Right ventricle myocardium superior (tissue), 1 donor: ENCODE measurements around the gene IQCH. TPM values are rescaled to one million over a fixed set of nuclear protein-coding genes. Genes with fewer than 3 reads are reported as not detected.

ENCODE experiments used
- ATAC-seq: fragments of 200-7000 bp; cut with Tn5 transposase; one replicate; pipeline ENCODE4 v1.9.1; 2020; ENCODE audit warnings: mild to moderate bottlenecking; ENCODE audit not compliant: poor library complexity
- DNase-seq: peaks from one replicate; pipeline ENCODE4 v3.0.0-alpha.2; 2020
- intact Hi-C: fragments of 100-400 bp; cut with DNase I; formaldehyde crosslinking; loops from one replicate; pipeline ENCODE4 v1.11.2; 2022
- total RNA-seq: library from RNA; stranded (reverse); fragmentation: NEBNext Ultra II Directional; extraction: Animal tissue kit (Norgen Biotek cat#: 25700); gene quantifications from one replicate; pipeline ENCODE4 v1.2.1, GENCODE V29; 2021
- donor health status: DM: no; HTN: yes; CAD: no; lungs with severe emphysema.

The IQCH gene
- total RNA-seq, 1 donor from 2014 or later = 1.6 TPM

GRCh38 chr15:67372986-67373675 is 118.5 kb downstream of the IQCH start:
- intact Hi-C loops = no loop called here
- DNase-seq = no peak
- no peak for ATAC-seq

GRCh38 chr15:67373971-67374370 is 119.4 kb downstream of the IQCH start:
- intact Hi-C loops = no loop called here
- no peak for DNase-seq
- ATAC-seq = no peak

DNA sequence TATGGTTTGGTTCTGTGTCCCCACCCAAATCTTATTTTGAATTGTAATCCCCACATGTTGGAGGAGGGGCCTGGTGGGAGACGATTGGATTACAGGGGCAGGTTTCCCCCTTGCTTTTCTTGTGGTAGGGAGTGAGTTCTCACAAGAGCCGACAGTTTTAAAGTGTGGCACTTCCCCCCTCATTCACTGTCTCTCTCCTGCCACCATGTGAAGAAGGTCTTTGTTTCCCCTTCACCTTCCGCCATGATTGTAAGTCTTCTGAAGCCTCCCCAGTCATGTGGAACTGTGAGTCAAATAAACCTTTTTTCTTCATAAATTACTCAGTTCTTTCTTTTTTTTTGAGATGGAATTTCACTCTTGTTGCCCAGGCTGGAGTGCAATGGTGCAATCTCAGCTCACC is 124.9 kb downstream of the IQCH start:
- ATAC-seq = no peak
- intact Hi-C loops = no loop called here
- DNase-seq = no peak

GRCh38 chr15:67380921-67381320 is 126.3 kb downstream of the IQCH start:
- no peak for ATAC-seq
- intact Hi-C loops = no loop called here
- DNase-seq = no peak

DNA sequence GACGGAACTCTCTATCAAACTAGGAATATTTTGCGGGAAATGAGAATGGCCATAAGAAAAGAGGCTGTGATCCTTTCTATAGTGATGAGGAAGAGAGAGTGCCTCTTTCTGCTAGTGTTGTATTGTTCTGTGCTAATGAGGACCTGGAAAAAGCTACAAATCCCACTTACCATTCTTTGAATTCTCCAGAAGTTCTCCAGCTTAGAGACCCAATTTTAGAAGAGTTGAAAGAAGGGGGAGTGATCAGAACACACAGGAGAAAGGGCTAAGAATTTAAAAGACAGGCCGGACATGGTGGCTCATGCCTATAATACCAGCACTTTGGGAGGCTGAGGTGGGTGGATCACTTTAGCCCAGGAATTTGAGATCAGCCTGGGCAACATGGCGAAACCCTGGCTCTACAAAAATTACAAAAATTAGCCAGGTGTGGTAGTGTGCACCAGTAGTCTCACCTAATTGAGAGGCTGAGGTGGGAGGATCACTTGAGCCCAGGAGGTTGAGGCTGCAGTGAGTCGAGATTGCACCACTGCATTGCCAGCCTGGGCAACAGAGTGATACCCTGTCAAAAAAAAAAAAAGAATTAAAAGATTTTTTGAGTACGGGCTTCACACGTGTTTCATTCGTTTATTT is 126.9 kb downstream of the IQCH start:
- DNase-seq (no peak), ATAC-seq (no peak)
- intact Hi-C loops = no loop called here

- no peak for ATAC-seq
- intact Hi-C loops = no loop called here
Measured at GRCh38 chr15:67382723-67383122, 128.1 kb downstream of the IQCH start.

GRCh38 chr15:67383899-67384298 is 129.3 kb downstream of the IQCH start:
- DNase-seq (no peak), ATAC-seq (no peak)
- intact Hi-C loops = no loop called here

More at GRCh38 chr15:67382723-67383122, 128.1 kb downstream of the IQCH start:
- DNase-seq = no peak

- ATAC-seq (no peak), DNase-seq (no peak)
- intact Hi-C loops = no loop called here
Measured at GRCh38 chr15:67384761-67385160, 130.2 kb downstream of the IQCH start.

DNA sequence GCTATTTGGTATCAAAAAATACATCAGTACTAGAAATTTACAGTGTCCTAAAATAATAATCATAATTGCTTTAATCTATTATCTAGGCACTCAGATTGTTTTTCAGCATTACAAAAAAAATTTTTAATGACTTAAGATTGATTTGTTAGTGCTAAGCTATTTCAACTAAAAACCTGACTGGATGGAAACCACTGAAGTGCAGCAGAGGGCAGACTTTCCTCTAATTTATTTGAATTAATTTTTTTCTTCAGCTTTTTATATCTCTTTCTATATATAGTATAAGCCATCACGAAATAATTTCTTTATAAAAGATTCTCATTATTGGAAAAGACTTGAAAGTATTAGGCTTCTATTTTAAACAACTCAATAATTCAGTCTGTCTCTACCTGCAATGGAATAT is 131.4 kb downstream of the IQCH start:
- ATAC-seq (no peak), DNase-seq (no peak)
- intact Hi-C loops = no loop called here

DNA sequence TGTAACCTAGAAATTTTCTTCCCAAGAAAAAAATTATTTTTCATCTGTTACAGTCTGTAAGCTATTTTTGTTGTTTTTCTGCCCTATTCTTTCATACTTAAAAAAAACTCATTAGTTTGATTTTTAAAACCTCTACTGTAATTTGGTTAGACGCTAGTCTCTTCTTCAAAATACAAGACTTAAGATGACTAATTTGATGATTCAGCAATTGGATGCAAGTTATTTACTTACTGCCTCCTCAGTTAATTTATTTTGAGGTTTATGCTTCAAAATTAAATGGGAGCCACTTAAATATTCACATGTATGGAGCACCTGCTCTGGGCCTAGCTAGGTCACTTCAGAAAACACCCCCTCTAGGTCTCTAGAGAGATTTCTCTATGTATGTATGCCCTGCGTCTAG is 132.4 kb downstream of the IQCH start:
- DNase-seq (no peak), ATAC-seq (no peak)
- intact Hi-C loops = no loop called here

DNA sequence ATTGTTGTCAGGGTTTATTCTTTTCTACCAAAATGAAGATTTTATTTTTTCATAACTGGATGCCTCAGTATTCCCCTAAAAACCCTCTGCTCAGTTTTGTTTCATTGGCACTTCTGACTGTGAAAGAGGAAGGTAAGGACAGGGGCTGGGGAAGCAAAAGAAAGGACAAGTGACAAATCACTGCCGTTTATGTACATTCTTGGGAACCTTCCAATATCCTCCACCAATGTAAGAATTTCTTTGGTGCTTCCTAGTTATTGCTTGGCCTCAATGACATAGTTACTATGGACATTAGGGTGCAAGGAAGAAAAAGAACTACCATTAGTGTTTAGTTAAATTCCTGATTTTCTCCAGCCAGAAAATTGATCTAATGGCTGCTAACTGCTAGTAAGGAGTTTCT is 135.4 kb downstream of the IQCH start:
- DNase-seq (no peak), ATAC-seq (no peak)
- intact Hi-C loops = no loop called here

GRCh38 chr15:67394873-67395639 is 140.5 kb downstream of the IQCH start:
- intact Hi-C loops = no loop called here
- ATAC-seq = no peak
- DNase-seq = no peak

DNA sequence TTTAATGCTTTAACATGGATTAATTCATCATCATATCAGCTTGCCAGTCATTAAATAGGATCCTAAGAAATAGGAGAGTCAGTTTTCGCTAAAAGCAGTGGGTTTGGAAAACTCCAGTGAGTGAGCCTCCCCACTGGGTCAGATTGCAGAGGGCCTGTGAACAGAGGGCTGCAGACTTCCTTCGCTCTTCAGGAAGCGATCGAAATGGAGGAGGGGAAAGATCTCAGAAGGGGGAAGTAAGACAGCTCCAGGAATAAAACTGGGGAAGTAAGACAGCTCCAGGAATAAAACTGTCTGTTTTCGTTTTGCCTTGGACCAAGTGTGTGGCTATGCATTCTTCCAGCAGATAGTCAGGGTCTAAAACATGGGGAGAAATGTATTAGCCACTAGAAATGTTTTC is 141.5 kb downstream of the IQCH start:
- intact Hi-C loops = no loop called here
- peak; percentile 29 for ATAC-seq

GRCh38 chr15:67397139-67397538 is 142.6 kb downstream of the IQCH start:
- DNase-seq = no peak
- ATAC-seq = no peak
- intact Hi-C loops = no loop called here

More for the DNA sequence above, 141.5 kb downstream of the IQCH start:
- DNase-seq = no peak

GRCh38 chr15:67399925-67400324 is 145.3 kb downstream of the IQCH start:
- intact Hi-C loops = no loop called here
- ATAC-seq = no peak
- no peak for DNase-seq

DNA sequence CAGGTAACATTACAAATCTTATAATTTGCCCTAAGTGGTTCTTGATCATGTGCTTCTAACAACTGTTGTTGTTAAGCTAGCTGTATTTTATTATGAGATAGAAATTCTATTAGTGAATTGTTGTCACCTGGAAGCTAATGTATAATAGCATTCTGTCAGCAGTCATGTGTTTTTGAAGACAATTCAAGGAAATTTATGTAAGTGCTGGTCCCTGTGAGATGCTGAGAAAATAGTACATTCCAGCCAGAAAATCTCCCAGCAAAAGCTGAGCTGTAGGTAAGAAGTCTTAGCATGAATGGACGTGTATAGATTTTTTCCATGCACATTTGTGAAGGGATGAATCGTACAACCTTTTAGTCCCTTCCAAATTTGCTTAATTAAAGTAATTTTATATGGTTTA is 146.3 kb downstream of the IQCH start:
- DNase-seq = no peak
- no peak for ATAC-seq
- intact Hi-C loops = no loop called here

DNA sequence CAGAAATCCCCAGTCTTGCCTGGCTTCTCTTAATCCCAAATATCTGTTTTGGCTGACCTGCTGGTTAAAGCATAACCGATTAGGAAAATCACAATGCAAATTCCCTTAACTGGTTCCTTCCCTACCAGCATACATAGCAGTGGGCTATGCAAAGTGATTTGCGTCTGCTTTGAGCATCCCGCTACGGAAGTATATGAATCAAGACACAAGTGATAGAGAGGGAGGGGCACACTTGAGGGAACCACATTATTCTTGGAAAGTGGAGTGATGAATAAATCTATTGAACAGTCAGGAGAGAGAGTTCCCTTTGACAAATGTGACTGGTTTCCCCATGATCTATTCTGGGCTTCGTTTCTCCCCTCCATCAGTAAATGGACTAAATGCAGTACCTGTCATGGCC is 146.8 kb downstream of the IQCH start:
- ATAC-seq (no peak), DNase-seq (no peak)
- intact Hi-C loops = no loop called here

- intact Hi-C loops = no loop called here
- DNase-seq = no peak
Measured at GRCh38 chr15:67403428-67404154, 149.0 kb downstream of the IQCH start.

More at GRCh38 chr15:67403428-67404154, 149.0 kb downstream of the IQCH start:
- no peak for ATAC-seq
